ENCODE results near the gene BSG.
"Not testable (repeated sequence)": the region's sequence is repeated elsewhere in the genome, so short reads cannot be mapped to it uniquely, and the experiment has no call there.

The BSG gene

GRCh38 chr19:626566-626965 is 54.2 kb downstream of the BSG start:
- H3K9ac ChIP-seq (ENCODE audit: low read length); H3K27me3 ChIP-seq (ENCODE audit: control insufficient read depth, insufficient read depth, low read length); H3K9me3 ChIP-seq (ENCODE audit: control insufficient read depth, insufficient read depth, low read depth, low read length); H3K27ac ChIP-seq (ENCODE audit: low read depth, low read length); H3K4me1 ChIP-seq (ENCODE audit: control insufficient read depth, insufficient read depth, low read length); H3K4me3 ChIP-seq (ENCODE audit: low read depth, low read length): not testable (repeated sequence)
- peaks cover 69% of the 10 kb centered on the region for H3K36me3 ChIP-seq (ENCODE audit: control insufficient read depth, insufficient read depth, low read length)

GRCh38 chr19:628168-628567 is 55.8 kb downstream of the BSG start:
- no peaks in the 10 kb centered on the region for H3K27me3 ChIP-seq (ENCODE audit: control insufficient read depth, insufficient read depth, low read length)

GRCh38 chr19:629515-629914 is 57.1 kb downstream of the BSG start:
- not testable (repeated sequence) for H3K4me1 ChIP-seq (ENCODE audit: control insufficient read depth, insufficient read depth, low read length); H3K9ac ChIP-seq (ENCODE audit: low read length); H3K9me3 ChIP-seq (ENCODE audit: control insufficient read depth, insufficient read depth, low read depth, low read length); H3K27ac ChIP-seq (ENCODE audit: low read depth, low read length); H3K27me3 ChIP-seq (ENCODE audit: control insufficient read depth, insufficient read depth, low read length); H3K4me3 ChIP-seq (ENCODE audit: low read depth, low read length)
- H3K36me3 ChIP-seq (ENCODE audit: control insufficient read depth, insufficient read depth, low read length) = peaks cover 42% of the 10 kb centered on the region

More at GRCh38 chr19:628168-628567, 55.8 kb downstream of the BSG start:
- H3K27ac ChIP-seq (ENCODE audit: low read depth, low read length) = no peak overlapping the region
- H3K9ac ChIP-seq (ENCODE audit: low read length) = no peak overlapping the region
- H3K9me3 ChIP-seq (ENCODE audit: control insufficient read depth, insufficient read depth, low read depth, low read length) = no peaks in the 10 kb centered on the region
- 0 out of 2 replicates have a peak, but pooled peaks cover 4% of the 10 kb centered on the region for H3K4me1 ChIP-seq (ENCODE audit: control insufficient read depth, insufficient read depth, low read length)
- H3K36me3 ChIP-seq (ENCODE audit: control insufficient read depth, insufficient read depth, low read length) = peaks cover 53% of the 10 kb centered on the region
- H3K4me3 ChIP-seq (ENCODE audit: low read depth, low read length) = no peak overlapping the region

- H3K27ac ChIP-seq (ENCODE audit: low read depth, low read length) = no peak overlapping the region
- no peaks in the 10 kb centered on the region for H3K27me3 ChIP-seq (ENCODE audit: control insufficient read depth, insufficient read depth, low read length)
- peaks cover 9% of the 10 kb centered on the region; the same call in 1 of the 2 replicates for H3K4me1 ChIP-seq (ENCODE audit: control insufficient read depth, insufficient read depth, low read length)
- no peaks in the 10 kb centered on the region for H3K9me3 ChIP-seq (ENCODE audit: control insufficient read depth, insufficient read depth, low read depth, low read length)
- peaks cover 36% of the 10 kb centered on the region for H3K36me3 ChIP-seq (ENCODE audit: control insufficient read depth, insufficient read depth, low read length)
- no peak overlapping the region for H3K9ac ChIP-seq (ENCODE audit: low read length)
- H3K4me3 ChIP-seq (ENCODE audit: low read depth, low read length) = no peak overlapping the region
These were observed 57.7 kb downstream of the BSG start for GRCh38 chr19:629961-630714.

GRCh38 chr19:632579-633067 is 60.2 kb downstream of the BSG start:
- peak overlapping the region; percentile 94 for H3K4me3 ChIP-seq (ENCODE audit: low read depth, low read length)
- peaks cover 8% of the 10 kb centered on the region; the same call in 1 of the 2 replicates for H3K27me3 ChIP-seq (ENCODE audit: control insufficient read depth, insufficient read depth, low read length)
- H3K36me3 ChIP-seq (ENCODE audit: control insufficient read depth, insufficient read depth, low read length) = peaks cover 27% of the 10 kb centered on the region
- no peaks in the 10 kb centered on the region for H3K9me3 ChIP-seq (ENCODE audit: control insufficient read depth, insufficient read depth, low read depth, low read length)
- H3K27ac ChIP-seq (ENCODE audit: low read depth, low read length) = peak overlapping the region; percentile 82; the same call in 1 of the 2 replicates
- H3K4me1 ChIP-seq (ENCODE audit: control insufficient read depth, insufficient read depth, low read length) = peaks cover 9% of the 10 kb centered on the region; the same call in 1 of the 2 replicates
- H3K9ac ChIP-seq (ENCODE audit: low read length) = peak overlapping the region; percentile 86
